ENCODE results near the gene CCDC97. TPM values are rescaled to one million over a fixed set of nuclear protein-coding genes. Genes with fewer than 3 reads are reported as not detected.

The CCDC97 gene
- total RNA-seq, 2 experiments from 2014 or later, result 15.0 to 36.6 TPM

GRCh38 chr19:41332000-41332399, 22.0 kb downstream of the CCDC97 start:
- no peak overlapping the region for H3K4me3 ChIP-seq (ENCODE audit: low read depth, low read length, poor library complexity, severe bottlenecking)
- no peaks in the 10 kb centered on the region for H3K9me2 ChIP-seq (ENCODE audit: insufficient read depth, low read length)
- ChIA-PET CTCF (ENCODE audit: unreplicated experiment) (no interaction called here), POLR2A (no interaction called here)
- H4K20me1 ChIP-seq (ENCODE audit: insufficient read depth, low read length), result no peaks in the 10 kb centered on the region
- TF ChIP-seq CTCF (conservative IDR thresholded peaks at IDR 0.05; ENCODE audit: low read length), result no peak
- no peak for TF ChIP-seq EZH2phosphoT487 (IDR thresholded peaks at IDR 0.05; ENCODE audit: borderline replicate concordance, low read depth, low read length)
- peaks cover 25% of the 10 kb centered on the region for H3K4me1 ChIP-seq (ENCODE audit: insufficient read depth, low read length, poor library complexity, severe bottlenecking)
- DNase-seq (ENCODE audit: low spot score), result no peak
- H3K79me2 ChIP-seq (ENCODE audit: insufficient read depth, low read depth, low read length), result no peaks in the 10 kb centered on the region
- no peak overlapping the region for H2AFZ ChIP-seq (ENCODE audit: low read length)
- no TSS peak for BruUV-seq (replicated peaks)
- H3K27ac ChIP-seq (ENCODE audit: low read depth, low read length, poor library complexity, severe bottlenecking), result no peak overlapping the region
- no peak overlapping the region for H3K4me2 ChIP-seq (ENCODE audit: low read length)
- H3K36me3 ChIP-seq (ENCODE audit: insufficient read depth, low read length), result peaks cover 80% of the 10 kb centered on the region
- intact Hi-C loops (cut with micrococcal nuclease; ENCODE audit: unreplicated experiment), result no loop called here
- no peaks in the 10 kb centered on the region for H3K9me3 ChIP-seq (ENCODE audit: low read length)

- Histone ChIP-seq H3K4me3 (ENCODE audit: low read depth, low read length, poor library complexity, severe bottlenecking) (no peak overlapping the region), H3K4me2 (ENCODE audit: low read length) (no peak overlapping the region), H2AFZ (ENCODE audit: low read length) (no peak overlapping the region), H3K9me3 (ENCODE audit: low read length) (no peaks in the 10 kb centered on the region), H3K4me1 (ENCODE audit: insufficient read depth, low read length, poor library complexity, severe bottlenecking) (peaks cover 20% of the 10 kb centered on the region), H4K20me1 (ENCODE audit: insufficient read depth, low read length) (no peaks in the 10 kb centered on the region), H3K79me2 (ENCODE audit: insufficient read depth, low read depth, low read length) (no peaks in the 10 kb centered on the region), H3K36me3 (ENCODE audit: insufficient read depth, low read length) (peaks cover 82% of the 10 kb centered on the region), H3K9me2 (ENCODE audit: insufficient read depth, low read length) (no peaks in the 10 kb centered on the region), H3K27ac (ENCODE audit: low read depth, low read length, poor library complexity, severe bottlenecking) (no peak overlapping the region)
- intact Hi-C loops (cut with micrococcal nuclease; ENCODE audit: unreplicated experiment), result no loop called here
- BruUV-seq (replicated peaks), result no TSS peak
- CTCF ChIA-PET (ENCODE audit: unreplicated experiment), result no interaction called here
- POLR2A ChIA-PET, result interaction anchor here (0.7 kb wide), 1 partner anchor 32 kb away, joined by 3 read pairs; no protein-coding TSS in a partner anchor
- DNase-seq (ENCODE audit: low spot score), result no peak
- TF ChIP-seq CTCF (conservative IDR thresholded peaks at IDR 0.05; ENCODE audit: low read length) (no peak), EZH2phosphoT487 (IDR thresholded peaks at IDR 0.05; ENCODE audit: borderline replicate concordance, low read depth, low read length) (no peak)
Observed at GRCh38 chr19:41332468-41332867, 22.5 kb downstream of the CCDC97 start.

GRCh38 chr19:41334793-41335192, 24.8 kb downstream of the CCDC97 start:
- TF ChIP-seq CTCF (conservative IDR thresholded peaks at IDR 0.05; ENCODE audit: low read length) (no peak), EZH2phosphoT487 (IDR thresholded peaks at IDR 0.05; ENCODE audit: borderline replicate concordance, low read depth, low read length) (no peak)
- H3K4me3 ChIP-seq (ENCODE audit: low read depth, low read length, poor library complexity, severe bottlenecking), result no peak overlapping the region
- no peaks in the 10 kb centered on the region for H3K9me3 ChIP-seq (ENCODE audit: low read length)
- H3K4me2 ChIP-seq (ENCODE audit: low read length), result no peak overlapping the region
- DNase-seq (ENCODE audit: low spot score), result no peak
- H3K27ac ChIP-seq (ENCODE audit: low read depth, low read length, poor library complexity, severe bottlenecking), result no peak overlapping the region
- no TSS peak for BruUV-seq (replicated peaks)
- H2AFZ ChIP-seq (ENCODE audit: low read length), result no peak overlapping the region
- H3K4me1 ChIP-seq (ENCODE audit: insufficient read depth, low read length, poor library complexity, severe bottlenecking), result no peaks in the 10 kb centered on the region
- ChIA-PET POLR2A (interaction anchor here (0.9 kb wide), 1 partner anchor 14 kb away, joined by 4 read pairs; no protein-coding TSS in a partner anchor), CTCF (ENCODE audit: unreplicated experiment) (no interaction called here)
- no peaks in the 10 kb centered on the region for H4K20me1 ChIP-seq (ENCODE audit: insufficient read depth, low read length)
- H3K79me2 ChIP-seq (ENCODE audit: insufficient read depth, low read depth, low read length), result no peaks in the 10 kb centered on the region
- H3K9me2 ChIP-seq (ENCODE audit: insufficient read depth, low read length), result no peaks in the 10 kb centered on the region
- intact Hi-C loops (cut with micrococcal nuclease; ENCODE audit: unreplicated experiment), result no loop called here
- H3K36me3 ChIP-seq (ENCODE audit: insufficient read depth, low read length), result peaks cover 89% of the 10 kb centered on the region
